ENCODE measurements around the gene MARK2. TPM values are rescaled to one million over a fixed set of nuclear protein-coding genes. Genes with fewer than 3 reads are reported as not detected.

MARK2 gene
- polyA plus RNA-seq, 1 of the 3 experiments (the other 2 are of a cell fraction) = 18.8 TPM

GRCh38 chr11:63876616-63877015 lies 37.7 kb downstream of the MARK2 start (continued):
- no peak for TF ChIP-seq CTCF (IDR thresholded peaks at IDR 0.05)
- no peak for TF ChIP-seq SMC3 (IDR thresholded peaks at IDR 0.05; ENCODE audit: low read depth, low read length)
- no peak for TF ChIP-seq FOXJ3 (CRISPR knock-in tag; IDR thresholded peaks at IDR 0.05)
- TF ChIP-seq GATA2 (CRISPR knock-in tag; IDR thresholded peaks at IDR 0.05) = no peak
- TF ChIP-seq MEF2A (IDR thresholded peaks at IDR 0.05; ENCODE audit: borderline replicate concordance, low read depth) = no peak
- TF ChIP-seq MAX (IDR thresholded peaks at IDR 0.05; ENCODE audit: low read depth) = no peak

GRCh38 chr11:63877658-63878241 lies 38.8 kb downstream of the MARK2 start:
- WGBS (ENCODE audit: low lambda C conversion rate) = 95% methylated on average over 4 of the region's 6 CpGs
- peaks cover 84% of the 10 kb centered on the region for H4K20me1 ChIP-seq (ENCODE audit: insufficient read depth)

More at GRCh38 chr11:63877658-63878241, 38.8 kb downstream of the MARK2 start:
- no peak overlapping the region for H3K9ac ChIP-seq
- no peaks in the 10 kb centered on the region for H3K9me3 ChIP-seq
- no peaks in the 10 kb centered on the region for H3K36me3 ChIP-seq (replicated peaks in 1 of 2; ENCODE audit: control insufficient read depth in 1 of 2, insufficient read depth in 2 of 2, low read length in 1 of 2)
- DNase-seq = no peak
- ChIA-PET CTCF (interaction anchor here (2.7 to 4.0 kb wide), 2 partner anchors 29 to 68 kb away, joined by 9 to 11 read pairs; no protein-coding TSS in a partner anchor), POLR2A (interaction anchor here (0.6 kb wide), 1 partner anchor 996 kb away, joined by 3 read pairs; no protein-coding TSS in a partner anchor)
- no peak overlapping the region for H3K27ac ChIP-seq (ENCODE audit: low read depth in 2 of 2, low read length in 1 of 2)
- H3K9me2 ChIP-seq = no peaks in the 10 kb centered on the region
- H3K4me1 ChIP-seq (ENCODE audit: control insufficient read depth in 1 of 2, insufficient read depth in 2 of 2, low read depth in 1 of 2, low read length in 1 of 2) = peaks cover 5 to 20% of the 10 kb centered on the region in 2 experiments; a peak in 3 of 4 replicates
- peaks cover 91% of the 10 kb centered on the region for H3K79me2 ChIP-seq (ENCODE audit: insufficient read depth)
- H2AFZ ChIP-seq (ENCODE audit: low read depth) = no peak overlapping the region
- no peak overlapping the region for H3K4me2 ChIP-seq
- no peak for TF ChIP-seq SMC3 (IDR thresholded peaks at IDR 0.05; ENCODE audit: low read depth, low read length)
- TF ChIP-seq TEAD4 (IDR thresholded peaks at IDR 0.05; ENCODE audit: borderline replicate concordance, insufficient read depth) = no peak
- no peak for TF ChIP-seq POLR2AphosphoS5 (IDR thresholded peaks at IDR 0.05; ENCODE audit: low read depth, low read length)
- no peak for TF ChIP-seq TCF12 (IDR thresholded peaks at IDR 0.05)
- TF ChIP-seq FOSL2 (IDR thresholded peaks at IDR 0.05; ENCODE audit: borderline replicate concordance, low read depth) = no peak
- TF ChIP-seq SIN3A (IDR thresholded peaks at IDR 0.05; ENCODE audit: borderline replicate concordance, low read depth, low read length) = no peak
- no peak for TF ChIP-seq REST (IDR thresholded peaks at IDR 0.05; ENCODE audit: low read depth, low read length)
- no peak for TF ChIP-seq EP300 (IDR thresholded peaks at IDR 0.05; ENCODE audit: borderline replicate concordance in 1 of 2, low read depth in 1 of 2, low read length in 1 of 2)
- TF ChIP-seq MAX (IDR thresholded peaks at IDR 0.05; ENCODE audit: low read depth) = no peak
- no peak for TF ChIP-seq NFIC (IDR thresholded peaks at IDR 0.05; ENCODE audit: borderline replicate concordance)
- TF ChIP-seq JUND (IDR thresholded peaks at IDR 0.05) = no peak
- TF ChIP-seq GABPA (IDR thresholded peaks at IDR 0.05; ENCODE audit: low read depth) = no peak
- TF ChIP-seq FOXJ3 (CRISPR knock-in tag; IDR thresholded peaks at IDR 0.05) = no peak
- TF ChIP-seq GATA2 (CRISPR knock-in tag; IDR thresholded peaks at IDR 0.05) = no peak
- H3K4me3 ChIP-seq (ENCODE audit: low read depth in 2 of 2, low read length in 1 of 2) = no peak overlapping the region
- no peaks in the 10 kb centered on the region for H3K27me3 ChIP-seq (ENCODE audit: insufficient read depth)
- H3F3A ChIP-seq (replicated peaks; ENCODE audit: insufficient read depth) = peaks cover 4% of the 10 kb centered on the region

Measured in SK-N-SH (cell line).